GM15510 (cell line): ENCODE results near the gene UBE2Q1.

Source experiments
- POLR2A ChIP-seq: IDR thresholded peaks from 3 replicates; pipeline ENCODE4 v1.6.1; 2011; ENCODE audit warnings: borderline replicate concordance; ENCODE audit not compliant: insufficient read length; ENCODE audit errors: extremely low read depth

UBE2Q1 gene

DNA sequence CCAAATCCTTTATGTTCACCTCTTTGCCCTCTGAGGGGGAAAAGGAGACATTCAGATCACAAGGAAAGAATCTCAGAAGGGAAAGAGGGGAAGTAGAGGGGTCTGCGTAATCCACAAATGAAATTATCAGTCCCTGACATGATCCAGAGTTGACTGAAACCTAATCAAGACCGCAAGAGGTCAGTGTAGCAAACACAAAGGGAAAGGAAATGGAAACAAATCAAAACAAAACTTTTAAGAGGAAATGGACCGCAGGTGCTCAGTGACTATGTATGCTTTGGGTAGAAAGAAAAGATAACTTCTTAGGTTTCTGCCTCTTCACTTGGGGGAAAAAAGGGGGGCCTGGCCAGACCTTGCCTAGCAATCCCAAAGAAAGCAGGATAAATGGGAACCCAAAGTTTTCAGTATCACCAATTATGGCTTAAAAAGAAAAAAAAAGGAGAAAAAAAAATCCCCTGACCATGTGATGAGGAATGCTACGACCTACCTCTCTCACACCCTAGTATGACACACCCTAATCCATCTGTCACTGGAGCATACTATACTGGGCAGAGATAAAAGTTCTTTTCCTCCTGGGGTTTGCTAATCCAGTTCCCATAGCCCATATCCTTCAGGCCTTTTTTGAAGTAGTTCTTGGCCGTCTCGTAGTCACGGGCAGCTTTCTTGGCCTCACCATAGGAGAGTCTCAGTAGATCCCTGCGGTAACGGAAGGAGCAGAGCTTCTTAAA, 26.0 kb upstream of the UBE2Q1 start:
- TF ChIP-seq POLR2A = no peak

DNA sequence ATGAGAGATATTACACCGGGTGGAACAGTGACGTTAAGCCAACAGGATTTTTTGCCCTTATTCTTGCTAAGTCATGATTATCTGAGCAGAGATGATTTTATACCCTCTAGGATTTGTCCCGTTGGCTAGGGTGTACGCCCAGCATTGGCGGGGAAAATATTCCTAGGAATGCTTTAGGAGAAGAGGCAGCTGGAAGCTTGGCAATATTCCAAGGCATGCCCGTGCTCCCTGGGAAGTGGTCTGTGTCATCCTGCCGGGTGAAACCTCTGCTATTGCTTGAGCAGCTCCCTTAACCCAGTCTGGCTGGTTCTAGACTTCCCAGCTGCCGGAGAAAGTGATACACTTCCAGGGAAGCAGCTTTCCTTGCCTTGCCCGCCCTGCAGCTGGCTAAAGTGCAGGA, 25.3 kb upstream of the UBE2Q1 start:
- no peak for TF ChIP-seq POLR2A

DNA sequence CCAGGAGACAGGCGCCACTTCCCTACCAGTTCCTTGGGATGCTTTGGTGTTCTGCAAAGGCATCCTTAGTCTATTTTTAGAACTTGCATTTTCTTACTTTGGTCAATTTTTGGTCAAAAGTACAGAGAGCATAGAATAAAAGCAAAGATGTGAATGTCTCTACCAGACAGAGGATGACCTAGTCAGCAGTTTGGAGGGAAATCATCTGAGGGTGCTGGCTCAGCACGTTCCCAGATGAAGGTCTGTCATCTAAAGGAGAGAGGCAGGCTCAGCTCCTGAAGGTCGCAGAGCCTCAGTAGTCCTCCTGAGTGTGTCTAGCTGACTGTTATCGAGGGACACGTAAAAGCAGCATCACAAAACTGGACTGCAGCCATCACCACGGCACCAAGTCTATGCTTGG, 24.4 kb upstream of the UBE2Q1 start:
- no peak for TF ChIP-seq POLR2A

- no peak for TF ChIP-seq POLR2A
Observed at GRCh38 chr1:154581766-154582165, 23.3 kb upstream of the UBE2Q1 start.

DNA sequence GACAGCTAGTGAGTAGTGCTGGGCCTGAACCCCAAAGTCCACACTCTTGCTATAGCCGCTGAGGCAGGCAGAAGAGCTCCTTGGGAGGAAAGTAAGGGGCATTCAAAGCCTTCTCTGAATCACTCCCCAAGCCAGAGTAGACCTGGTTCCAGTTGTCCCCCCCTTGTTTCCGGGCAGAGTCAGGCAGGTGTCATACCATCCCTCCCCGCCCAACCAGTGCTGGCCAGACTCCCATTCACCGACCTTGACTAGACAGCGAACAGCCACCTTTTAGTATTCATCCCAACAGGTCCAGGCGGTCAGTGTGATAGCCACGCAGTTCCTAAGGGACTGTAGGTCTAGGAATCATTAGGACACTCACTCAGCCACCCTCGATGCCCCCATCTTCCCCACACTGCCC, 20.9 kb upstream of the UBE2Q1 start:
- TF ChIP-seq POLR2A = peak; percentile 22

GRCh38 chr1:154578058-154578418, 19.6 kb upstream of the UBE2Q1 start:
- TF ChIP-seq POLR2A = no peak

- TF ChIP-seq POLR2A = no peak
Observed at GRCh38 chr1:154577346-154578057, 19.0 kb upstream of the UBE2Q1 start.

GRCh38 chr1:154575951-154576566, 17.6 kb upstream of the UBE2Q1 start:
- no peak for TF ChIP-seq POLR2A

GRCh38 chr1:154575147-154575927, 16.9 kb upstream of the UBE2Q1 start:
- no peak for TF ChIP-seq POLR2A

GRCh38 chr1:154574716-154575115, 16.3 kb upstream of the UBE2Q1 start:
- no peak for TF ChIP-seq POLR2A

DNA sequence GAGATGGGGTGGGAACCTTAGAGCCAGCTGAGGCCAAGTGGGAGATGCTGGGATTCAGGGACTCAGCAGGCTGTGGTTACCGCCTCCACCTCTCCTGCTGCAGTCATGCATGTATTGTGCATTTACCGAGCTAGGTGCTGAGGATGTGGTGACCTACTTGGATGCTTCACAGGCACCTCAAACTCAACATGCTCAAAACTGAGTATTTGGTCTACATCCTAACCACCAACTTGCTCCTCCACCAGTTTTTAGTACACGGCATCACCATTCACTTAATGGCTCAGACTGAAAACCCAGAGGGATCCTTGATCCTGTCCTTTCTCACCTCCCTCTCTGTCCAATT, 14.7 kb upstream of the UBE2Q1 start:
- no peak for TF ChIP-seq POLR2A

- no peak for TF ChIP-seq POLR2A
Observed at GRCh38 chr1:154572468-154573167, 14.2 kb upstream of the UBE2Q1 start.

- no peak for TF ChIP-seq POLR2A
Observed at GRCh38 chr1:154571964-154572288, 13.5 kb upstream of the UBE2Q1 start.

DNA sequence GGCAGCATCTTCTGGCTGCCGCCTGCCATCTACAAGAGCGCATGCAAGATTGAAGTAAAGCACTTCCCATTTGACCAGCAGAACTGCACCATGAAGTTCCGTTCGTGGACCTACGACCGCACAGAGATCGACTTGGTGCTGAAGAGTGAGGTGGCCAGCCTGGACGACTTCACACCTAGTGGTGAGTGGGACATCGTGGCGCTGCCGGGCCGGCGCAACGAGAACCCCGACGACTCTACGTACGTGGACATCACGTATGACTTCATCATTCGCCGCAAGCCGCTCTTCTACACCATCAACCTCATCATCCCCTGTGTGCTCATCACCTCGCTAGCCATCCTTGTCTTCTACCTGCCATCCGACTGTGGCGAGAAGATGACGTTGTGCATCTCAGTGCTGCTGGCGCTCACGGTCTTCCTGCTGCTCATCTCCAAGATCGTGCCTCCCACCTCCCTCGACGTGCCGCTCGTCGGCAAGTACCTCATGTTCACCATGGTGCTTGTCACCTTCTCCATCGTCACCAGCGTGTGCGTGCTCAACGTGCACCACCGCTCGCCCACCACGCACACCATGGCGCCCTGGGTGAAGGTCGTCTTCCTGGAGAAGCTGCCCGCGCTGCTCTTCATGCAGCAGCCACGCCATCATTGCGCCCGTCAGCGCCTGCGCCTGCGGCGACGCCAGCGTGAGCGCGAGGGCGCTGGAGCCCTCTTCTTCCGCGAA, 12.9 kb upstream of the UBE2Q1 start:
- no peak for TF ChIP-seq POLR2A

DNA sequence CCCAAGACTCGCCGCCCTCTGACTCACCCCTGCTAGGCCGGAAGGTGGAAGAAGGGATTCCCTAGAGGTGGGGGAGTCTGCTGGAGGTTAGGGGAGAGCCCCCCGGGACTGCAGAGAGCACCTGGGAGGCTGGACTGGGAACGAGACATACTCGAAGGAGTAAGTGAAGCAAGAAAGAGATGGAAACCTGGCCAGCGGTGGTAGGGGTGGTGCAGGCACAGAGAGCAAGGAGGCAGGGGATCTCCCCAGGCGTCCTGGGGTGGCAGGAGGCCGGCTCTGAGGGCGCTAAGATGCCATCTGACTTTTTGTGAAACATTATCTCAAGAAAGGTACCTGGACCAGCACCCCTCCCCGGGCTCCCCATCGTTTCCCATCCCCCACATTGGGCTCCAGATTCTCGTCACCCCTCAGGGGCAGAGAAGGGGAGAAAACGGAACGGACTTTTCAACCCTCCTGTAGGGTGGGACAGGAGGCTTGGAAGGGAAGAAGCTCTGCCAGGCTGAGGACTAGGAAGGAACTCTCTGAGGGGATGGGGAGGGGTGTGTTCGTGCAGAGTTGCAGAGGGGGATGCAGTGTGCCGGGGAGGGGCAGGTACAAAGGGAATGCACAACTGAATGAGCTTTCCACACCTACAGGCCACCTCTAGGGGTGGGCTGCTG, 9.8 kb upstream of the UBE2Q1 start:
- no peak for TF ChIP-seq POLR2A
